HCT116 (cell line): Measurements from ENCODE around the gene ELF2. TPM values are rescaled to one million over a fixed set of nuclear protein-coding genes. Genes with fewer than 3 reads are reported as not detected.

Experiments used
- ATAC-seq: fragments of 200-7000 bp; cut with Tn5 transposase; 2 replicates; pipeline ENCODE4 v1.9.1; 2020; ENCODE audit warnings: mild to moderate bottlenecking, moderate library complexity
- BruUV-seq: library from RNA; stranded (reverse); fragments of 400-500 nt; replicated peaks from 2 replicates; lab custom pipeline; 2021; lab: Mats Ljungman, UMichigan
- CTCF ChIA-PET: fragments of 300-600 bp; sonication (Branson Sonifier 250); formaldehyde crosslinking; loops from one replicate; lab custom pipeline; 2021; ENCODE audit warnings: antibody characterized with exemption; lab: Charles Lee
- POLR2A ChIA-PET: fragments of 300-600, 350-600 bp; sonication (Branson Sonifier 250); formaldehyde crosslinking; loops from one replicate; lab custom pipeline; 2021; ENCODE audit warnings: antibody characterized with exemption; lab: Charles Lee
- RAD21 ChIA-PET, 2 experiments: fragments of 300-600 bp; sonication (Branson Sonifier 250); formaldehyde crosslinking; loops; one replicate each; lab custom pipeline; 2023; ENCODE audit warnings: low total read pairs in 2 of 2; ENCODE audit not compliant: uncharacterized antibody in 2 of 2, unreplicated experiment in 2 of 2, low non-redundant PET in 1 of 2; lab: Charles Lee
- DNase-seq: peaks from one replicate; pipeline ENCODE4 v3.0.0-alpha.2; 2010; ENCODE audit warnings: low read depth, low spot score
- H2AFZ ChIP-seq: fragments of 200-600 bp; shearing (Covaris generic), sonication (generic); 2 replicates; pipeline ENCODE4 v1.6.1; 2017; ENCODE audit warnings: low read depth, mixed run types, mixed read lengths, antibody characterized with exemption, low read length; ENCODE audit not compliant: poor library complexity, severe bottlenecking
- H3K27ac ChIP-seq: 2 replicates; pipeline ENCODE4 v1.5.1; 2012; ENCODE audit warnings: low read depth, low read length
- H3K27me3 ChIP-seq: fragments of 200-600 bp; sonication (generic); 2 replicates; pipeline ENCODE4 v1.6.1; 2016; ENCODE audit warnings: mixed run types, low read length, mixed read lengths; ENCODE audit not compliant: insufficient read depth
- H3K36me3 ChIP-seq, 2 experiments: fragments of 200-500 bp in 1 of 2; fragments of 200-600 bp in 1 of 2; sonication (Bioruptor generic) in 1 of 2; sonication (generic) in 1 of 2; 2 replicates each; pipeline versions ENCODE4 v1.5.1 to v1.6.1; 2014 to 2016; ENCODE audit warnings: low read length in 2 of 2, inconsistent platforms in 1 of 2, mixed read lengths in 1 of 2, mixed run types in 1 of 2; ENCODE audit not compliant: insufficient read depth in 2 of 2, control insufficient read depth in 1 of 2
- H3K4me1 ChIP-seq, 2 experiments: fragments of 200-600 bp in 1 of 2; sonication (generic) in 1 of 2; 2 replicates each; pipeline versions ENCODE4 v1.5.1 to v1.6.1; 2012 to 2017; ENCODE audit warnings: low read length in 2 of 2, inconsistent platforms in 1 of 2, mild to moderate bottlenecking in 1 of 2, mixed read lengths in 1 of 2, mixed run types in 1 of 2, moderate library complexity in 1 of 2; ENCODE audit not compliant: insufficient read depth in 2 of 2, control insufficient read depth in 1 of 2
- H3K4me2 ChIP-seq: fragments of 200-600 bp; sonication (generic); 2 replicates; pipeline ENCODE4 v1.6.1; 2017; ENCODE audit warnings: mixed run types, low read length, mixed read lengths
- H3K4me3 ChIP-seq, 2 experiments: fragments of 200-600 bp in 1 of 2; sonication (generic) in 1 of 2; replicated peaks in 1 of 2; 2 replicates each; pipeline ENCODE4 v1.5.1; 2011 to 2016; ENCODE audit warnings: low read length in 2 of 2, control low read depth in 1 of 2, low read depth in 1 of 2, mild to moderate bottlenecking in 1 of 2, mixed read lengths in 1 of 2, mixed run types in 1 of 2
- H3K79me2 ChIP-seq: fragments of 200-600 bp; sonication (generic); 2 replicates; pipeline ENCODE4 v1.6.1; 2017; ENCODE audit warnings: mild to moderate bottlenecking, mixed run types, low read length, moderate library complexity, mixed read lengths; ENCODE audit not compliant: insufficient read depth
- H3K9ac ChIP-seq: fragments of 200-600 bp; sonication (generic); 2 replicates; pipeline ENCODE4 v1.6.1; 2016; ENCODE audit warnings: low read length, mixed read lengths
- H3K9me2 ChIP-seq: fragments of 200-600 bp; sonication (generic), shearing (Covaris generic); 2 replicates; pipeline ENCODE4 v1.6.1; 2017; ENCODE audit warnings: mixed run types, mild to moderate bottlenecking, moderate library complexity; ENCODE audit not compliant: insufficient read depth
- H3K9me3 ChIP-seq, 2 experiments: fragments of 200-500 bp in 1 of 2; fragments of 200-600 bp in 1 of 2; sonication (Bioruptor generic) in 1 of 2; sonication (generic) in 1 of 2; 2 replicates each; pipeline ENCODE4 v1.6.1; 2014 to 2017; ENCODE audit warnings: low read length in 2 of 2, mixed read lengths in 2 of 2, inconsistent platforms in 1 of 2, low read depth in 1 of 2, mild to moderate bottlenecking in 1 of 2, mixed run types in 1 of 2, moderate library complexity in 1 of 2; ENCODE audit not compliant: control insufficient read depth in 1 of 2, insufficient read depth in 1 of 2
- H4K20me1 ChIP-seq: fragments of 200-600 bp; sonication (generic), shearing (Covaris generic); 2 replicates; pipeline ENCODE4 v1.6.1; 2017; ENCODE audit warnings: mixed run types, mild to moderate bottlenecking, moderate library complexity; ENCODE audit not compliant: insufficient read depth
- ATF3 ChIP-seq: IDR thresholded peaks from 2 replicates; pipeline ENCODE4 v1.6.1; 2012
- CBX3 ChIP-seq: IDR thresholded peaks from 2 replicates; pipeline ENCODE4 v1.6.1; 2012; ENCODE audit warnings: low read depth
- CEBPB ChIP-seq: IDR thresholded peaks from 2 replicates; pipeline ENCODE4 v1.6.1; 2012; ENCODE audit warnings: low read depth
- EGR1 ChIP-seq: IDR thresholded peaks from 2 replicates; pipeline ENCODE4 v1.6.1; 2012; ENCODE audit warnings: low read depth
- ELF1 ChIP-seq: IDR thresholded peaks from 2 replicates; pipeline ENCODE4 v1.6.1; 2012; ENCODE audit warnings: low read depth, borderline replicate concordance
- EZH2 ChIP-seq: fragments of 200-600 bp; sonication (generic); IDR thresholded peaks from 2 replicates; pipeline ENCODE4 v1.6.1; 2017; ENCODE audit warnings: antibody characterized with exemption, mixed run types
- EZH2phosphoT487 ChIP-seq: fragments of 200-600 bp; IDR thresholded peaks from 2 replicates; pipeline ENCODE4 v1.6.1; 2018; ENCODE audit warnings: antibody characterized with exemption, borderline replicate concordance
- FOSL1 ChIP-seq: IDR thresholded peaks from 2 replicates; pipeline ENCODE4 v1.6.1; 2012; ENCODE audit warnings: low read depth
- JUND ChIP-seq: IDR thresholded peaks from 2 replicates; pipeline ENCODE4 v1.6.1; 2012
- MAX ChIP-seq: IDR thresholded peaks from 2 replicates; pipeline ENCODE4 v1.6.1; 2012
- POLR2A ChIP-seq: IDR thresholded peaks from 2 replicates; pipeline ENCODE4 v1.7.0; 2011; ENCODE audit warnings: borderline replicate concordance; ENCODE audit not compliant: insufficient read depth, insufficient read length; ENCODE audit errors: extremely low read depth
- RAD21 ChIP-seq: IDR thresholded peaks from 2 replicates; pipeline ENCODE4 v1.6.1; 2012; ENCODE audit warnings: low read depth, mild to moderate bottlenecking
- REST ChIP-seq: IDR thresholded peaks from 2 replicates; pipeline ENCODE4 v1.6.1; 2012; ENCODE audit warnings: low read depth
- SIN3A ChIP-seq: IDR thresholded peaks from 2 replicates; pipeline ENCODE4 v1.6.1; 2012; ENCODE audit warnings: low read depth
- SRF ChIP-seq: IDR thresholded peaks from 2 replicates; pipeline ENCODE4 v1.6.1; 2012; ENCODE audit warnings: low read depth
- ZFX ChIP-seq: fragments of 450-650 bp; IDR thresholded peaks from 2 replicates; pipeline ENCODE4 v1.6.1; 2017
- ZNF274 ChIP-seq: fragments of 200-500 bp; sonication (Bioruptor generic); IDR thresholded peaks from 2 replicates; pipeline ENCODE4 v1.6.1; 2014; ENCODE audit warnings: mild to moderate bottlenecking, low read depth, low read length, inconsistent platforms
- intact Hi-C: fragments of 100-400 bp; cut with micrococcal nuclease; formaldehyde crosslinking; loops from 2 replicates; pipeline ENCODE4 v1.10.0; 2022
- total RNA-seq: library from RNA; stranded (reverse); gene quantifications from one replicate; pipeline ENCODE4 v1.2.1, GENCODE V29; 2021; ENCODE audit not compliant: unreplicated experiment
- TF ChIP-seq, protein P1 (sequence below), 3 experiments: fragments of 200-600 bp in 1 of 3; sonication (generic) in 1 of 3; IDR thresholded peaks in 2 of 3; conservative IDR thresholded peaks in 1 of 3; 2 replicates each; pipeline ENCODE4 v1.5.1; 2012 to 2017; ENCODE audit warnings: low read depth in 2 of 3, low read length in 2 of 3, antibody characterized with exemption in 1 of 3, borderline replicate concordance in 1 of 3, control low read depth in 1 of 3, mild to moderate bottlenecking in 1 of 3, mixed read lengths in 1 of 3, mixed run types in 1 of 3, moderate library complexity in 1 of 3; ENCODE audit not compliant: insufficient read depth in 1 of 3
- TF ChIP-seq, protein P2 (sequence below): IDR thresholded peaks from 2 replicates; pipeline ENCODE4 v1.6.1; 2011; ENCODE audit warnings: mild to moderate bottlenecking, low read length, moderate library complexity; ENCODE audit not compliant: insufficient replicate concordance; ENCODE audit errors: extremely low read depth

ELF2 gene
- total RNA-seq, 1 experiment from 2014 or later = 28.2 TPM

- no peak for TF ChIP-seq ZNF274
- no peak for TF ChIP-seq SRF
- TF ChIP-seq, all 23 proteins: peak for 3
These were observed 77.5 kb downstream of the ELF2 start (continued) for GRCh38 chr4:139099366-139099982.

DNA sequence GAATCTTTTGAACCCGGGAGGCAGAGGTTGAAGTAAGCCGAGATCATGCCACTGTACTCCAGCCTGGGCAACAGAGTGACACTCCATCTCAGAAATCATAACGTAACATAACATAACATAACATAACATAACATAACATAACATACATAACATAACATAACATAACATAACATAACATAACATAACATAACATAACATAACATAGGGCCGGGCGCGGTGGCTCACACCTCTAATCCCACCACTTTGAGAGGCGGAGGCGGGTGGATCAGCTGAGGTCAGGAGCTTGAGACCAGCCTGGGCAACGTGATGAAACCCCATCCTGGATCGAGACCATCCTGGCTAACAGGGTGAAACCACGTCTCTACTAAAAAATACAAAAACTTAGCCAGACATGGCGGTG is 84.7 kb downstream of the ELF2 start:
- Histone ChIP-seq H3K4me2 (no peak overlapping the region), H3K27me3 (no peaks in the 10 kb centered on the region), H2AFZ (no peak overlapping the region), H4K20me1 (no peaks in the 10 kb centered on the region), H3K27ac (no peak overlapping the region), H3K9me2 (no peaks in the 10 kb centered on the region), H3K9me3 (no peaks in the 10 kb centered on the region), H3K9ac (no peak overlapping the region), H3K79me2 (no peaks in the 10 kb centered on the region), H3K4me1 (no peaks in the 10 kb centered on the region), H3K36me3 (no peaks in the 10 kb centered on the region), H3K4me3 (no peak overlapping the region)
- ChIA-PET CTCF (no interaction called here), RAD21 (no interaction called here), POLR2A (no interaction called here)
- no peak for DNase-seq
- intact Hi-C loops = loop anchor here (10.0 kb wide), 1 partner anchor 443 kb away; no protein-coding TSS in a partner anchor
- ATAC-seq = no peak
- BruUV-seq = no TSS peak
- TF ChIP-seq EGR1 (no peak), JUND (no peak), RAD21 (no peak), ELF1 (no peak), EZH2 (no peak), SRF (no peak), ATF3 (no peak), EZH2phosphoT487 (no peak), CEBPB (no peak), POLR2A (no peak), SIN3A (no peak), MAX (no peak), ZNF274 (no peak), CBX3 (no peak), ZFX (no peak), REST (no peak), FOSL1 (no peak)
- TF ChIP-seq, protein P1, sequence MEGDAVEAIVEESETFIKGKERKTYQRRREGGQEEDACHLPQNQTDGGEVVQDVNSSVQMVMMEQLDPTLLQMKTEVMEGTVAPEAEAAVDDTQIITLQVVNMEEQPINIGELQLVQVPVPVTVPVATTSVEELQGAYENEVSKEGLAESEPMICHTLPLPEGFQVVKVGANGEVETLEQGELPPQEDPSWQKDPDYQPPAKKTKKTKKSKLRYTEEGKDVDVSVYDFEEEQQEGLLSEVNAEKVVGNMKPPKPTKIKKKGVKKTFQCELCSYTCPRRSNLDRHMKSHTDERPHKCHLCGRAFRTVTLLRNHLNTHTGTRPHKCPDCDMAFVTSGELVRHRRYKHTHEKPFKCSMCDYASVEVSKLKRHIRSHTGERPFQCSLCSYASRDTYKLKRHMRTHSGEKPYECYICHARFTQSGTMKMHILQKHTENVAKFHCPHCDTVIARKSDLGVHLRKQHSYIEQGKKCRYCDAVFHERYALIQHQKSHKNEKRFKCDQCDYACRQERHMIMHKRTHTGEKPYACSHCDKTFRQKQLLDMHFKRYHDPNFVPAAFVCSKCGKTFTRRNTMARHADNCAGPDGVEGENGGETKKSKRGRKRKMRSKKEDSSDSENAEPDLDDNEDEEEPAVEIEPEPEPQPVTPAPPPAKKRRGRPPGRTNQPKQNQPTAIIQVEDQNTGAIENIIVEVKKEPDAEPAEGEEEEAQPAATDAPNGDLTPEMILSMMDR (IDR thresholded peaks at IDR 0.05 in 2 of 3, conservative IDR thresholded peaks at IDR 0.05 in 1 of 3; ENCODE audit: borderline replicate concordance in 1 of 3, insufficient read depth in 1 of 3, low read depth in 2 of 3, low read length in 2 of 3) = no peak
- TF ChIP-seq, protein P2, sequence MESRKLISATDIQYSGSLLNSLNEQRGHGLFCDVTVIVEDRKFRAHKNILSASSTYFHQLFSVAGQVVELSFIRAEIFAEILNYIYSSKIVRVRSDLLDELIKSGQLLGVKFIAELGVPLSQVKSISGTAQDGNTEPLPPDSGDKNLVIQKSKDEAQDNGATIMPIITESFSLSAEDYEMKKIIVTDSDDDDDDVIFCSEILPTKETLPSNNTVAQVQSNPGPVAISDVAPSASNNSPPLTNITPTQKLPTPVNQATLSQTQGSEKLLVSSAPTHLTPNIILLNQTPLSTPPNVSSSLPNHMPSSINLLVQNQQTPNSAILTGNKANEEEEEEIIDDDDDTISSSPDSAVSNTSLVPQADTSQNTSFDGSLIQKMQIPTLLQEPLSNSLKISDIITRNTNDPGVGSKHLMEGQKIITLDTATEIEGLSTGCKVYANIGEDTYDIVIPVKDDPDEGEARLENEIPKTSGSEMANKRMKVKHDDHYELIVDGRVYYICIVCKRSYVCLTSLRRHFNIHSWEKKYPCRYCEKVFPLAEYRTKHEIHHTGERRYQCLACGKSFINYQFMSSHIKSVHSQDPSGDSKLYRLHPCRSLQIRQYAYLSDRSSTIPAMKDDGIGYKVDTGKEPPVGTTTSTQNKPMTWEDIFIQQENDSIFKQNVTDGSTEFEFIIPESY = no peak
